HL-60 (cell line): ENCODE measurements around the gene SEC22B.
"Not testable (repeated sequence)": the region's sequence is repeated elsewhere in the genome, so short reads cannot be mapped to it uniquely, and the experiment has no call there.

Experiments used
- POLR2AphosphoS5 ChIP-seq: IDR thresholded peaks from 2 replicates; pipeline ENCODE4 v1.6.1; 2012; ENCODE audit warnings: low read depth
- TF ChIP-seq, protein P1 (sequence below): IDR thresholded peaks from one replicate; pipeline ENCODE4 v1.5.1; 2011; ENCODE audit warnings: low read length, control low read depth, inconsistent platforms; ENCODE audit not compliant: insufficient read depth

DNA sequence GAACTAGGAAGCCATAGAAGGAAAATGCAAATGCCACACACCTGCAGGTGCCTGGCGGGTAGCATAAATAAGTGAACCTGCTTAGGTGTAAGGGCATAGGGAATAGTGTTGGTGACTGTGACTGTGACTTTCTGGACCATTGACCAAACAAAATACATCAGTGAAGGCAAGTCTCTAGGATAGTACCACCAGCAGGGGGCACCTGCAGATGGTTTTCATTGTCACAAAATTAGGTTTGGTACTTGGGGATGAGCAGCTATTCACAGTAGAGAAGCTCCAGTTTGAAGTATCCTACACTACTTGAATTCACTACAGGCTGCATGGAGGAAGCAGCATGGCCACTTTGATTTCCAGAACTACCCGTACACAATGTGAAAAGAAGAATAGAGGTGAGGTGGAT is 37.3 kb upstream of the SEC22B start:
- TF ChIP-seq, protein P1, sequence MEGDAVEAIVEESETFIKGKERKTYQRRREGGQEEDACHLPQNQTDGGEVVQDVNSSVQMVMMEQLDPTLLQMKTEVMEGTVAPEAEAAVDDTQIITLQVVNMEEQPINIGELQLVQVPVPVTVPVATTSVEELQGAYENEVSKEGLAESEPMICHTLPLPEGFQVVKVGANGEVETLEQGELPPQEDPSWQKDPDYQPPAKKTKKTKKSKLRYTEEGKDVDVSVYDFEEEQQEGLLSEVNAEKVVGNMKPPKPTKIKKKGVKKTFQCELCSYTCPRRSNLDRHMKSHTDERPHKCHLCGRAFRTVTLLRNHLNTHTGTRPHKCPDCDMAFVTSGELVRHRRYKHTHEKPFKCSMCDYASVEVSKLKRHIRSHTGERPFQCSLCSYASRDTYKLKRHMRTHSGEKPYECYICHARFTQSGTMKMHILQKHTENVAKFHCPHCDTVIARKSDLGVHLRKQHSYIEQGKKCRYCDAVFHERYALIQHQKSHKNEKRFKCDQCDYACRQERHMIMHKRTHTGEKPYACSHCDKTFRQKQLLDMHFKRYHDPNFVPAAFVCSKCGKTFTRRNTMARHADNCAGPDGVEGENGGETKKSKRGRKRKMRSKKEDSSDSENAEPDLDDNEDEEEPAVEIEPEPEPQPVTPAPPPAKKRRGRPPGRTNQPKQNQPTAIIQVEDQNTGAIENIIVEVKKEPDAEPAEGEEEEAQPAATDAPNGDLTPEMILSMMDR = not testable (repeated sequence)
- TF ChIP-seq POLR2AphosphoS5 = not testable (repeated sequence)
